ENCODE measurements around the gene SPDYE18. TPM values are rescaled to one million over a fixed set of nuclear protein-coding genes. Genes with fewer than 3 reads are reported as not detected.
A peak's percentile ranks its signal among the peaks of the same experiment; 100 is the strongest.
"Not testable (repeated sequence)": the region's sequence is repeated elsewhere in the genome, so short reads cannot be mapped to it uniquely, and the experiment has no call there.

SPDYE18 gene, protein sequence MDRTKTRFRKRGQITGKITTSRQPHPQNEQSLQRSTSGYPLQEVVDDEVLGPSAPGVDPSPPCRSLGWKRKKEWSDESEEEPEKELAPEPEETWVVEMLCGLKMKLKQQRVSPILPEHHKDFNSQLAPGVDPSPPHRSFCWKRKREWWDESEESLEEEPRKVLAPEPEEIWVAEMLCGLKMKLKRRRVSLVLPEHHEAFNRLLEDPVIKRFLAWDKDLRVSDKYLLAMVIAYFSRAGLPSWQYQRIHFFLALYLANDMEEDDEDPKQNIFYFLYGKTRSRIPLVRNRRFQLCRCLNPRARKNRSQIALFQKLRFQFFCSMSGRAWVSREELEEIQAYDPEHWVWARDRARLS
- 0.20 and 0.22 TPM in 2 replicates for total RNA-seq

GRCh38 chr7:77062557-77062956 lies at the start of gene SPDYE18:
SPDYE18 (minus strand) TSS chr7:77062558; CDS start chr7:77060512, 2,046 bp downstream.
- DNase-seq (ENCODE audit: low read depth in 2 of 2): not testable (repeated sequence)

- not testable (repeated sequence) for DNase-seq (ENCODE audit: low read depth in 2 of 2)
Observed at GRCh38 chr7:77108362-77108761, 46.0 kb upstream of the SPDYE18 start.

DNA sequence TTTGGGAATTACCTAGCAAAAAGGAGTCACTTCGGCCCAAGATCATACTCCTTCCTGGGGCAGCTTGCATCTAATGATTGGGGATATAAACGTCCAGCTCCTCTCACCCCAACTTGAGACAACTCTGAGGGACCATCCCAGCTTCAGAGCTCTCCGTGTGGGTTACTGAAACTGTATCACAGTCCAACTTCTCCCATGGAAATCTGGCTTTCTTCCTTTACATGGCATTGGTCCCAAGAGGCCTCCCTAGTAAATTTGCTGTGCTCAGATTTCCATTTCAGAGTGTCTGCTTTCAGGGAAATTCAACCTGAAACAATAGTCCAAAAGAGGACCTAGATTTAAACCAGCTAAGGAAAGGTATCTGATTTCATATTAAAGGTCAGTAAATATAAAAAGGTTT lies 45.3 kb upstream of the SPDYE18 start:
- DNase-seq (ENCODE audit: low read depth in 2 of 2): not testable (repeated sequence)

GRCh38 chr7:77105904-77106303 lies 43.5 kb upstream of the SPDYE18 start:
- DNase-seq (ENCODE audit: low read depth in 2 of 2): peak in 1 of 2 donors; percentile 30

DNA sequence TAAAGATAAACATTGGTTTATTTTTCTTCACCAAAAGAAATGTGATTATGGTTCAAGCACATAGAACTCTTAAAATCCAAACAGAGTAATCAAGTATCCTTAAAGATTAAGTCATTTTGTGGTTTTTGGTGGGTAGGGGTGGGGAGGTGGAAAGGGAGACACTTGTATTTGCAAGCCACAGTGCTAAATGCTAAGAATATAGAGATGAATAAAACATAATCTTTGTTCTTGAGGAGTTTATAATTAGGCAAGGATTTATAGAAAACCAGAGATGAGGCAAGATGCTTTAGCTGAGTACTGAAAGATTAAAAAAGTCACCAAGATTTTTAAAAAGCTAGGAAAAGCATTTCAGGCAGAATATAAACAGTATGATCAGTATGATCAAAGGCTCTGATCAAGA lies 40.3 kb upstream of the SPDYE18 start:
- not testable (repeated sequence) for DNase-seq (ENCODE audit: low read depth in 2 of 2)

- not testable (repeated sequence) for DNase-seq (ENCODE audit: low read depth in 2 of 2)
Observed at GRCh38 chr7:77101187-77101586, 38.8 kb upstream of the SPDYE18 start.

- DNase-seq (ENCODE audit: low read depth in 2 of 2): not testable (repeated sequence)
Observed at GRCh38 chr7:77100501-77100900, 38.1 kb upstream of the SPDYE18 start.

DNA sequence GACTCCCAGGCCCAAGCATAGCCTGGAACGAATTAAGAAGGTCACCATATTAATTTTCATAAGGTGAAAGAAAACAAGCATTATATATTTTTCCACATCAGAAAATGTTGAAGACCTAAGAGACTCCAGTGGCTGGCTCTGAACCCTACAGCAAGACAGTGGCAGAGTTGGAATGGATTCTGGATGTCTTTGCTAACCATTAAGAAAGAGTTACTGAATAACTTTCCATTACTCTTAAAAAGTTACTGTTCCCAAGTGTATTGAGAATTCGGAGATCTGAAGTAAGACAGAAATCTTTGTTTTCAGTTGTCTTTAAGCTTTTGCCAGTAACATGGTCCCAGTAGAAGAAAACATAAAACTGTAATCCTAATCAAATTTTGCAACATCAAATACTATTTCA lies 29.9 kb upstream of the SPDYE18 start:
- not testable (repeated sequence) for DNase-seq (ENCODE audit: low read depth in 2 of 2)

- not testable (repeated sequence) for DNase-seq (ENCODE audit: low read depth in 2 of 2)
Observed at GRCh38 chr7:77082192-77082591, 19.8 kb upstream of the SPDYE18 start.

GRCh38 chr7:77080236-77080635 lies 17.9 kb upstream of the SPDYE18 start:
- DNase-seq (ENCODE audit: low read depth in 2 of 2): not testable (repeated sequence)

- DNase-seq (ENCODE audit: low read depth in 2 of 2): peak; percentile 22 to 62
Observed at GRCh38 chr7:77079624-77080023, 17.3 kb upstream of the SPDYE18 start.

DNA sequence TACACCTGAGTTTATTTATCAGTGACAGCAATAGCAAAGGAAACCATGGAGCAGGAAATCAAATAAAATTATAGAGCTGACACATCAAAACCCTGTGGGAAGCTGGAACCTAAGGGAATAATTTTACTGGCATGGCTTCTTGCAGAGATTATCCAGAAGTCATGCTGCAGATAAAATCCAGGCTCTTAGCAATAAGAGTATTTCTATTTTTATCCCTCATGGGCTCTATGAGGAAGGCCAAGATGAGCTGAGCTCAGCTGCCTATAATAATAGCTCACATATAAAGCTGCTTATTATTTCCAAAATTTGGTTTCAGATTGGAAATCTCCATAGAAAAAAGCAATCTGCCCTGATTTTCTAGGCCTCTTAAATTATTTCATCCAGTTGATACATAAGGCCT lies 16.8 kb upstream of the SPDYE18 start:
- not testable (repeated sequence) for DNase-seq (ENCODE audit: low read depth in 2 of 2)

DNA sequence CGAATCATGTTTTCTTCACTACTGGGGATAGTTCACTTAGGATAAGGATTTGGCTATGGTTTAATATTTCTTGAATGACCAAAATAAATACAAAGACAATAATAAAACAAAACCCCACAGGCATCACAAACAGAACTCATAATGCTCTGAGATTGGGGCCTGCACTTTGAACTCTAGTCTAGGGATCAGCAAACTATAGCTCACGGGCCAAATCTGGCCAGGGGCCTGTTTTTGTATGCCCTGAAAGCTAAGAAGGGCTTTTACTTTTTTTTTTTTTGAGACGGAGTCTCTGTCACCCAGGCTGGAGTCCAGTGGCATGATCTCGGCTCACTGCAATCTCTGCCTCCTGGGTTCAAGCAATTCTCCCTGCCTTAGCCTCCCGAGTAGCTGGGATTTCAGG lies 14.7 kb upstream of the SPDYE18 start:
- DNase-seq (ENCODE audit: low read depth in 2 of 2): not testable (repeated sequence)

- DNase-seq (ENCODE audit: low read depth in 2 of 2): peak in 1 of 2 donors; percentile 2
Observed at GRCh38 chr7:77074786-77075396, 12.5 kb upstream of the SPDYE18 start.

GRCh38 chr7:77071108-77071507 lies 8.8 kb upstream of the SPDYE18 start:
- DNase-seq (ENCODE audit: low read depth in 2 of 2): not testable (repeated sequence)

GRCh38 chr7:77065869-77066268 lies 3.5 kb upstream of the SPDYE18 start:
- DNase-seq (ENCODE audit: low read depth in 2 of 2): not testable (repeated sequence)

- not testable (repeated sequence) for DNase-seq (ENCODE audit: low read depth in 2 of 2)
Observed at GRCh38 chr7:77063732-77064131, 1.4 kb upstream of the SPDYE18 start.

DNA sequence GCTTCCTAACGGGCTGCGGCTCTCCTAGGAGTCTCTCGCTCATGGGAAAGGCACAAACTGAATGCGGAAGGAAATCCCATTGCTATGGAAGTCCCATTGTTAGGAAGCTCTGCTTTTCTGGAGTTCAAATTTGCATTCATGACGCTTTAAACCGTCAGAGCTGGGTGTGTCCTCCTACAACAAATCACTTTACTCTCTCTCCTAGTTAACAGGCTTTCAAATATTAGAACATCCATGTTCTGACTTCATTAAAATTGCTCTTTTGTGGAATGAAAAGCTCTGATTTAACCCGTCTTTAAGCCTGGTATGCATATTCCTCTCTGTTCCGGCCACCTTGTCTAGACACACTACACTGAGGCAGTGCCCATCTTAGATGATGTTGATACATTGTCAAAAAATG lies 30.1 kb downstream of the SPDYE18 start, which contains the start of gene SPDYE17:
Gene SPDYE17, minus strand, starts transcription at position 101 of the 400 bp plus-strand sequence. CDS start 1,791 bp downstream, outside the sequence.
- DNase-seq (ENCODE audit: low read depth in 2 of 2): not testable (repeated sequence)

GRCh38 chr7:77026349-77026748 lies 36.0 kb downstream of the SPDYE18 start:
- not testable (repeated sequence) for DNase-seq (ENCODE audit: low read depth in 2 of 2)

DNA sequence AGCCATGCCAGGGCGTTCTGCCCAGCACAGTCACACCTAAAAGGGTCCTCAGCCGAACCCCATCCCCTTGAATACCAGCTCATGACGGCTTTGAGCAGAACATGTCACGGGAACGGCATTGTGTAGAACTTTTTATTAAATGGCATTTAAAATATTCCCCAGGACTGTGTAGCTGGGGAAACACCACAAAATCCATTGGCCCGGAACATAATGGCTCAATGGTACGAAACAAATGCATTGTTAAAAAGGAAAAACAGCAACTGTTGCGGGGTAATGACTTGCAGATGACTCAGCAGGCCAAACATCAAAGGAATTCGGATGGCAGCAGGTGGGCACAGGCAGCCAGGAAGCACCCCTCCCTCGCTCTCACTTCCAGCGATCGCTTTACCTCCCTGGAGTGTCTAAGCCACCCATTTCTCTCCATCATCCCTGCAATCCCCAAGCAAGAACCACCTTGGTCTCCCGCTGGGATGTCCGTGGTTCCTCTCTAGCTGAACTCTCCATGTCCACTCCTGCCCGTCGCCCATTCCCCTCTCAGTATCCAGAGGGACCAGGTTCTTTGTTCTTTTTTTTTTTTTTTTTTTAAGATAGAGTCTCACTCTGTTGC lies 52.2 kb downstream of the SPDYE18 start:
- peak; percentile 63 to 82 for DNase-seq (ENCODE audit: low read depth in 2 of 2)

DNA sequence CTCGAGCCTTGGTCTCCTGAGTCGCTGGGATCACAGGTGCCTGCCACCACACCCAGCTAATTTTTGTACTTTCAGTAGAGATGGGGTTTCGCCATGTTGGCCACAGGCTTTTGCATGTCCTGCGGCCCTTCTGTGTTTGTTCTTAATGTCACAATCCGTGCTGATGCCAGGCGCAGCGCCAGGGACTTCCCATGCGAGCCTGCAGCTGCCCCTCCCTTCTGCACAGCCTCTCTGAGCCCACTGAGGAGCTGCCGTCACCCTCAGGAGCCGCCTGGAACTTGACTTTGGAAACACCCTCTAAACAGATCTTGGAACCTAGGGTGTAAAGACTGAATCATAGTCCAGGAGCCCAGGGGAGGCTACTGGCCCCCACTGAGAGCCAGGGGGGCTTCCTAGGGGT lies 54.4 kb downstream of the SPDYE18 start:
- peak; percentile 39 to 62 for DNase-seq (ENCODE audit: low read depth in 2 of 2)

Measured in lung microvascular endothelial cell (primary cell).